ENCODE data around the gene PLCB3. TPM values are rescaled to one million over a fixed set of nuclear protein-coding genes. Genes with fewer than 3 reads are reported as not detected.

PLCB3 gene
- total RNA-seq, 1 experiment from 2014 or later = 80.2 TPM

- H3T11ph ChIP-seq (ENCODE audit: low read length) = no peak overlapping the region
- Mint-ChIP-seq H3K9me3 (no peaks in the 10 kb centered on the region), H3K27me3 (ENCODE audit: low read depth) (peaks cover 21% of the 10 kb centered on the region), H3K27ac (peak overlapping the region; percentile 26 to 96 (median 31); a peak in 4 of 7 replicates), H3K4me3 (peak overlapping the region; percentile 90 to 92), H3K36me3 (ENCODE audit: insufficient read depth in 1 of 3, low read depth in 3 of 3) (peaks cover 7 to 9% (median 8%) of the 10 kb centered on the region in 3 experiments; a peak in 5 of 7 replicates), H3K4me1 (peaks cover 13% of the 10 kb centered on the region in 2 experiments)
- no peak overlapping the region for H2BK5ac ChIP-seq (ENCODE audit: insufficient read length, low read length)
- no peak overlapping the region for H4K5ac ChIP-seq (ENCODE audit: insufficient read length, low read depth, low read length)
- no peak overlapping the region for H2AFZ ChIP-seq (ENCODE audit: low read length)
- no peak overlapping the region for H3K56ac ChIP-seq (ENCODE audit: insufficient read length, low read depth, low read length)
- H3K27ac ChIP-seq (ENCODE audit: insufficient read length, low read depth, low read length) = no peak overlapping the region
- H3K23ac ChIP-seq (ENCODE audit: insufficient read length, low read depth, low read length) = no peak overlapping the region
- H2BK12ac ChIP-seq (ENCODE audit: insufficient read length, low read depth, low read length) = no peak overlapping the region
- peaks cover 5% of the 10 kb centered on the region for H3K79me1 ChIP-seq (ENCODE audit: insufficient read depth, low read depth, low read length, poor library complexity, severe bottlenecking)
- H4K8ac ChIP-seq (replicated peaks; ENCODE audit: insufficient read length, low read depth, low read length) = no peak overlapping the region
- H3K9ac ChIP-seq (ENCODE audit: extremely low read depth, insufficient read length, low read length) = peak overlapping the region; percentile 37
- peaks cover 10% of the 10 kb centered on the region for H3K23me2 ChIP-seq (ENCODE audit: insufficient read length, low read depth, low read length, poor library complexity, severe bottlenecking)
- no peaks in the 10 kb centered on the region for H3K9me3 ChIP-seq (ENCODE audit: control insufficient read depth, low read depth, low read length)
- no peak overlapping the region for H2BK15ac ChIP-seq (ENCODE audit: low read depth, low read length)
- H3K18ac ChIP-seq (ENCODE audit: insufficient read length, low read depth, low read length) = no peak overlapping the region
- no peak overlapping the region for H4K91ac ChIP-seq (ENCODE audit: insufficient read length, low read depth, low read length)
- H2BK20ac ChIP-seq (ENCODE audit: low read depth, low read length, poor library complexity, severe bottlenecking) = no peak overlapping the region
- H2BK120ac ChIP-seq (ENCODE audit: low read depth, low read length, poor library complexity, severe bottlenecking) = no peak overlapping the region
- H3K4me2 ChIP-seq (ENCODE audit: insufficient read depth, insufficient read length, low read length) = peak overlapping the region; percentile 87
- H3K4me1 ChIP-seq (ENCODE audit: insufficient read depth, low read length) = peaks cover 2% of the 10 kb centered on the region; the same call in 1 of the 2 replicates
- H3K14ac ChIP-seq (ENCODE audit: insufficient read depth, low read length) = peak overlapping the region; percentile 9; the same call in 1 of the 2 replicates
- TF ChIP-seq, protein P1, sequence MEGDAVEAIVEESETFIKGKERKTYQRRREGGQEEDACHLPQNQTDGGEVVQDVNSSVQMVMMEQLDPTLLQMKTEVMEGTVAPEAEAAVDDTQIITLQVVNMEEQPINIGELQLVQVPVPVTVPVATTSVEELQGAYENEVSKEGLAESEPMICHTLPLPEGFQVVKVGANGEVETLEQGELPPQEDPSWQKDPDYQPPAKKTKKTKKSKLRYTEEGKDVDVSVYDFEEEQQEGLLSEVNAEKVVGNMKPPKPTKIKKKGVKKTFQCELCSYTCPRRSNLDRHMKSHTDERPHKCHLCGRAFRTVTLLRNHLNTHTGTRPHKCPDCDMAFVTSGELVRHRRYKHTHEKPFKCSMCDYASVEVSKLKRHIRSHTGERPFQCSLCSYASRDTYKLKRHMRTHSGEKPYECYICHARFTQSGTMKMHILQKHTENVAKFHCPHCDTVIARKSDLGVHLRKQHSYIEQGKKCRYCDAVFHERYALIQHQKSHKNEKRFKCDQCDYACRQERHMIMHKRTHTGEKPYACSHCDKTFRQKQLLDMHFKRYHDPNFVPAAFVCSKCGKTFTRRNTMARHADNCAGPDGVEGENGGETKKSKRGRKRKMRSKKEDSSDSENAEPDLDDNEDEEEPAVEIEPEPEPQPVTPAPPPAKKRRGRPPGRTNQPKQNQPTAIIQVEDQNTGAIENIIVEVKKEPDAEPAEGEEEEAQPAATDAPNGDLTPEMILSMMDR (conservative IDR thresholded peaks at IDR 0.05) = no peak
- no peaks in the 10 kb centered on the region; the same call in 1 of the 2 replicates for H3K27me3 ChIP-seq (ENCODE audit: insufficient read depth, low read length)
- DNase-seq = no peak
- H3K79me2 ChIP-seq (ENCODE audit: insufficient read depth, low read length) = peaks cover 3% of the 10 kb centered on the region; the same call in 1 of the 2 replicates
- H2AK5ac ChIP-seq (ENCODE audit: insufficient read length, low read length) = no peak overlapping the region
- no peak overlapping the region for H3K4ac ChIP-seq (ENCODE audit: low read depth, low read length)
- no CpG with 5 or more reads among the region's 9 CpGs for WGBS (ENCODE audit: extremely low coverage, insufficient read length, low lambda C conversion rate)
- H4K20me1 ChIP-seq (ENCODE audit: control insufficient read depth, insufficient read depth, insufficient read length) = no peaks in the 10 kb centered on the region
These were observed 55.2 kb downstream of the PLCB3 start for GRCh38 chr11:64306563-64306875.

Data from H9 (cell line).